Measurements from ENCODE around the gene SLF1.

The SLF1 gene

DNA sequence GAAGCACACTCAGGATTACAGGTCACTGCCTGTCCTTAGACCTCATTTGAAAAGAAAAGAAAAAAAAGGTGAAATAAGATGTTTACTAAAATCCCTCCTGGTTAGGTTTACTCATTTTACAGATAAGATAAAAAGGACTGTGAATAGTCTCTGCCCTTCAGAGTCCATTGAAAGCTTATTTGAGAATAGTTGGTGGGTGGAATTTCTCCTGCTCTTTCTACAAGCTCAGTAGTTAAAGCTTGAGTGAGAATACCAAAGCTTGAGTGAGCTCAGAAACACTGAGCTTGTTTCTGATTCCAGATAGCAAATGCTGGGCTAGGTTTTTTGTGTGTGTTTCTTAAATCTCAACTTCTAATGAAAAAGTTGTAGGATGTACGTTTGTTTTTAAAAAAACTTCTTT, 106.7 kb downstream of the SLF1 start:
- DNase-seq = no peak

DNA sequence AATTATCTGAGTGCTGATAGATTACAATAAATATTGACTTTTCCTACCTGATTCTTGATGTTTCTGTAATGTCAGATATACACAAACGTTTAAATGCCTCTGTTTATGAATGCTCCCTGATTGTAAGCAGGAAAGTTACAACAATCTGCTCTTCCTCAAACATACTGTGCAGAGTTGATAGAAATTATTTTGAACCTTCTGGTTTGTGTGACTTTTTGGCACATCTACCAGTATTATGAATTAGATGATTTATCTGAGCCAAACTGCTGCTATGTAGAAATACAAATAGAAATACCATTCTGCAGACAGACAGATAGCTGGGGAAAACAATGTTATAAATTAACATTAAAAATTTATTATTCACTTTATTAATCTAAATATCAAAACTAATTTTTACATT, 113.0 kb downstream of the SLF1 start:
- no peak for DNase-seq

DNA sequence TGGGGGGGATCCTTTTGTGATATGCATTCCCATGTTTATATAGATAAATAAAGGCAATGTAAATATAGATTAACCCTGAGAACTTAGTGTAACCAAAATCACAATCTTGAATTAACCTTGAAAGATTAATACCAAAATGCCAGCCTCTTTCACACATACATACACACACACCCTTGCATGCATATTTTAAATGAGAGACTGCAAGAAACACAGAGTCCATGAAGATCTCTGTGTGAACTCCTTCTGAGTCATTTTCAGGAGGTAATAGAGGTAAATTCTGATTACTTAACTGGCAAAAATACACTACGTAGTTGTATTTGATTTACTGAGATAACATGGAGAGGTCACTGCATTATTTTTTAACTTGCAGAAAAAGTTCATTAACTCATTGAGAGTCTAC, 118.0 kb downstream of the SLF1 start:
- no peak for DNase-seq

DNA sequence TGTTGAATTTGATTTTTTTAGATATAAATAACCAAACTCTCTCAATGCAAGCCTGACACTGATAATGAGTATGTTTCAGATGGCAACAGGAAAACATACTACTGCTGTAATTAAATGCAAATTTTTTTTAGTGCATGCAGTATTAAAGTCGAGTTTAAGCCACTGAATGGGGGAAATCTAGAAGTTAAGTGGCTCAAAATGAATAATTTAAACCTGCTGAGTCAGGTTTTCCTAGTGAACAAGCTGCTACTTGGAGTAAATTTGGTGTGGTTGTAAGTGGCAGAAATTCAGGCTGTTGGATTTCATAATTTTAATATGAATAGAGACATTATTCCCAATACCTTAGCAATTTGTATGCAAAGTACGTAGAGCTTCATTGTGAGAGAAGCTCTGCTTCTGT, 121.8 kb downstream of the SLF1 start:
- DNase-seq = no peak

DNA sequence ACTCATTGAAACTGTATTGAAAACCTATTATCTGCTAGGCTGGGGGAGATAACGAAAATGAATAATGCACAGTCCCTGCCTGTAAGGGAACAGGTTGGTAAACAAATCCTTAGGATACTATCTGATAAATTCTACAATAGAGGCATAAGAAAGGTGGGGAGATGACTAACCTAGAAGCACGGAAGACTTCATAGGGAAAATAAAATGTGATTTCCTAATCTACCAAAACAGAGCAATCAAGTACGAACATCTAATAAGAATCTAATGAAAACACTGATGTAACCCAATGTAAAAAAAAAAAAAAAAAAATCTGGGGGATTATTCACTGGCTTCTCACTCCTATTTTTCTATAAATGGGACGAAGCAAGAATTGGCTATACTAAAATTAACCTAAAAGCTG, 124.4 kb downstream of the SLF1 start:
- no peak for DNase-seq

DNA sequence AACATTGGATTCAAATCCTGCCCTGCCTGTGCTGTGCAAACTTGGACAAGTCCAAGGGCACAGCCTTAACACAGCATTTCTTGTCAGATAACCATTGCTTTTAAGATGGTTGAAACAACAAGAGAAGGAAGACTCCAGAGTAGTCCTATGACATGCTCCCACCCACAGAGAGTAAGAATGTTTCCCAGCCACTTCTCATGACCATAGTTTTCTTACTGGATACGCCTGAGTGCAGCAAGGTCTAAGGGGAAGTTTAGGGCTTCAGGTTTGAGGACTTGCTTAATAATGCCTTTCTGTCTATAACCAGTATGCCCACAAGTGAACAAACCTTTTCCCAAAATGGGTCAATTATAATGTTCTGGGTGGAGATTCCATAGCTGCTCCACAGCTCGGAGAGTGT, 126.4 kb downstream of the SLF1 start:
- DNase-seq = no peak

DNA sequence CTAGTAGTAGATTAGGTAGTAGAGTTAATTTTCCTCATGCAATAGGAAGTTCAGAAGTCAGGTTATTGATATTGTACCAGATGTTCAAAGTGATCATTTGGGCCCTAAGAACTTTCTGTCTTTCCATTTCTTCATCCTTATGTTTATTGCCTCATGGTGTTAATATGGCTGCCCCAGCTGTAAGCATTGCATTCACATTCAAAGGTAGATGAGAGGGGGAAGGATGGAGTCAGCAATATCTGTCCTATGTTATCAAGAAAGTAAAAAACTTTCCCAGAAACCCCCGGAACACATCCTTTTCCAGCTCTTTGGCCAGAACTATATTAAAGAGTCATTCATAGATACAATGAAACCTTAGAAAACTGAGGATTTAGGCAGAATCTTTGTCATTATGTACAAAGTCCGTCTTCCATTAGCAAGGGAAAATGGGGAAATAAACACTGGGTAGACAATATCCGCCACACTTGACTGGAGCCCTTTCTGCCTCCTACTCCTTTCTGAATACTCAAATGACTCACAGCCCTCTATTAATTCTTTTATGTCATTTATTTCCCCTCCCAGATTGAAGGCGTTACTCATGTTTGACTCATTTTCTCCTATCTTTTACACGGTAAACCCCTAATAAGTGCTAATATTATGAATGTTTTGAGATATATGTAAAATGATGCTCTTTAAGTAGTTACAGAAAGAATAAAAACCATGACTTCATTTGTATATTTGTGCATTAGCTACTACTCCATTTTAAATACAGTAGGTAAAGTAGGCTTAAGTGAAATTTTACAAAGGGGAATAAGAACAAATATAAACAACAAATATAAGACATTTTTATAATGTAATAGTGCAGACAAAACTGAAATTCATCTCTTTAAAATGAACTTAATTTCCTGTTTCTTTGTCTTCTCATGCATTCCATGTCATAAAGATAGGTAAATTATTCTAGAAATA, 127.6 kb downstream of the SLF1 start:
- DNase-seq = no peak

DNA sequence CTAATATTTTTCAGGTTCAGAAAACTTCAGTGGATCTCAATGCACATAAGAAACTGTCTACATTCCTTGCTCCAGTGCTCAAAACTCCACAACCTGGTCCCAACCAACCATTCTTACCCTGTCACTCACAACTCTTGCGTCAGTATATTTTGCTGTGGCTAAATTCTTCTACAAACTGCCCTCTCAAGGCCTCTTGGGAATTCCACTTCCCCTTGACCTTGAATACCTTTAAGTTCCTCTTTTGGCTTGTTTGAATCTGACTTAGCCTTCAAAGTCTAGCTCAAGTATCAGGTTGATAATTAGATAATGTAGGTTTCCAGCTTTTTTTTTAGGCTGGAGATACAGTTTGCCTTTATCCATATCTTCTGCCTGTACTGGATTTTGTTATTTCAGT, 128.3 kb downstream of the SLF1 start:
- DNase-seq = no peak

Data from activated CD8-positive, alpha-beta memory T cell treated with anti-CD3 and anti-CD28 coated beads, Interleukin-2, amount 50 U/mL, for 48 hours (primary cell).